Suprapubic skin (tissue), 3 donors: ENCODE results near the gene AHSA1.
"Not testable (repeated sequence)": the region's sequence is repeated elsewhere in the genome, so short reads cannot be mapped to it uniquely, and the experiment has no call there.

ENCODE experiments used
- POLR2A ChIP-seq, 2 donors: fragments of 450-650 bp; IDR thresholded peaks; one replicate each; pipeline ENCODE4 v1.6.1; 2017; ENCODE audit warnings: antibody characterized with exemption in 2 of 2, mild to moderate bottlenecking in 2 of 2, moderate library complexity in 2 of 2
- TF ChIP-seq, protein P1 (sequence below), 2 donors: fragments of 200-600 bp in 1 of 2; fragments of 450-650 bp in 1 of 2; sonication (generic) in 1 of 2; IDR thresholded peaks; one replicate each; pipeline ENCODE4 v1.5.1; 2016 to 2019; ENCODE audit warnings: antibody characterized with exemption in 2 of 2, mild to moderate bottlenecking in 1 of 2, moderate library complexity in 1 of 2

GRCh38 chr14:77416098-77416497 is 41.8 kb upstream of the AHSA1 start:
- TF ChIP-seq, protein P1, sequence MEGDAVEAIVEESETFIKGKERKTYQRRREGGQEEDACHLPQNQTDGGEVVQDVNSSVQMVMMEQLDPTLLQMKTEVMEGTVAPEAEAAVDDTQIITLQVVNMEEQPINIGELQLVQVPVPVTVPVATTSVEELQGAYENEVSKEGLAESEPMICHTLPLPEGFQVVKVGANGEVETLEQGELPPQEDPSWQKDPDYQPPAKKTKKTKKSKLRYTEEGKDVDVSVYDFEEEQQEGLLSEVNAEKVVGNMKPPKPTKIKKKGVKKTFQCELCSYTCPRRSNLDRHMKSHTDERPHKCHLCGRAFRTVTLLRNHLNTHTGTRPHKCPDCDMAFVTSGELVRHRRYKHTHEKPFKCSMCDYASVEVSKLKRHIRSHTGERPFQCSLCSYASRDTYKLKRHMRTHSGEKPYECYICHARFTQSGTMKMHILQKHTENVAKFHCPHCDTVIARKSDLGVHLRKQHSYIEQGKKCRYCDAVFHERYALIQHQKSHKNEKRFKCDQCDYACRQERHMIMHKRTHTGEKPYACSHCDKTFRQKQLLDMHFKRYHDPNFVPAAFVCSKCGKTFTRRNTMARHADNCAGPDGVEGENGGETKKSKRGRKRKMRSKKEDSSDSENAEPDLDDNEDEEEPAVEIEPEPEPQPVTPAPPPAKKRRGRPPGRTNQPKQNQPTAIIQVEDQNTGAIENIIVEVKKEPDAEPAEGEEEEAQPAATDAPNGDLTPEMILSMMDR (IDR thresholded peaks at IDR 0.05): not testable (repeated sequence)
- TF ChIP-seq POLR2A (IDR thresholded peaks at IDR 0.05): not testable (repeated sequence)
